Measurements from ENCODE around the gene FLT4. TPM values are rescaled to one million over a fixed set of nuclear protein-coding genes. Genes with fewer than 3 reads are reported as not detected.
"Not testable (repeated sequence)": the region's sequence is repeated elsewhere in the genome, so short reads cannot be mapped to it uniquely, and the experiment has no call there.

The FLT4 gene
- total and polyA plus RNA-seq, 2 donors (not counting 1 experiment from before 2014, with no cell fraction given): 0.01 TPM; not detected in 1

GRCh38 chr5:180688330-180689070 lies 39.1 kb upstream of the FLT4 start:
- intact Hi-C loops (cut with micrococcal nuclease): no loop called here
- 43% methylated on average over 3 of the region's 8 CpGs for WGBS (ENCODE audit: insufficient coverage)
- Mint-ChIP-seq H3K27ac (no peak overlapping the region), H3K9me3 (ENCODE audit: insufficient read depth) (no peaks in the 10 kb centered on the region), H3K4me3 (no peak overlapping the region), H3K4me1 (no peaks in the 10 kb centered on the region), H3K27me3 (peaks cover 43% of the 10 kb centered on the region)
- H3K9me3 ChIP-seq (ENCODE audit: control extremely low read depth in 1 of 3, control insufficient read depth in 2 of 3, insufficient read depth in 1 of 3, low read length in 2 of 3): no peaks in the 10 kb centered on the region
- H3K79me2 ChIP-seq (ENCODE audit: control insufficient read depth, insufficient read depth, low read length): no peaks in the 10 kb centered on the region
- ChIA-PET CTCF (no interaction called here), POLR2A (no interaction called here)
- no peak for ATAC-seq (ENCODE audit: low read depth)
- H3K9ac ChIP-seq (ENCODE audit: low read length): no peak overlapping the region
- no peak overlapping the region for H3K27ac ChIP-seq (ENCODE audit: low read length in 2 of 2)
- DNase-seq: no peak
- H3K36me3 ChIP-seq (replicated peaks in 1 of 2; ENCODE audit: control extremely low read depth in 1 of 2, control insufficient read depth in 1 of 2, extremely low read depth in 1 of 2, insufficient read depth in 2 of 2, low read length in 1 of 2): no peaks in the 10 kb centered on the region
- H3K4me1 ChIP-seq (ENCODE audit: control insufficient read depth in 2 of 2, insufficient read depth in 2 of 2, low read length in 2 of 2): no peaks in the 10 kb centered on the region
- no peak overlapping the region for H3K4me3 ChIP-seq (ENCODE audit: control extremely low read depth in 1 of 5, extremely low read depth in 1 of 5, insufficient read depth in 1 of 5, low read depth in 2 of 5, low read length in 4 of 5)
- no peak overlapping the region for H2AFZ ChIP-seq (ENCODE audit: insufficient read depth, low read depth, low read length, poor library complexity, severe bottlenecking)
- H3K27me3 ChIP-seq (replicated peaks in 1 of 4; ENCODE audit: control extremely low read depth in 1 of 4, control insufficient read depth in 3 of 4, insufficient read depth in 4 of 4, low read length in 3 of 4): peaks cover 0 to 3% (median 0%) of the 10 kb centered on the region in 4 experiments
- no peak overlapping the region for H3K4me2 ChIP-seq (replicated peaks; ENCODE audit: low read depth, low read length, poor library complexity, severe bottlenecking)
- H4K20me1 ChIP-seq (ENCODE audit: control insufficient read depth, insufficient read depth, low read length, poor library complexity, severe bottlenecking): no peaks in the 10 kb centered on the region
- TF ChIP-seq EZH2 (IDR thresholded peaks at IDR 0.05; ENCODE audit: borderline replicate concordance, insufficient read depth, low read depth, low read length, poor library complexity, severe bottlenecking): no peak
- TF ChIP-seq, protein P1, sequence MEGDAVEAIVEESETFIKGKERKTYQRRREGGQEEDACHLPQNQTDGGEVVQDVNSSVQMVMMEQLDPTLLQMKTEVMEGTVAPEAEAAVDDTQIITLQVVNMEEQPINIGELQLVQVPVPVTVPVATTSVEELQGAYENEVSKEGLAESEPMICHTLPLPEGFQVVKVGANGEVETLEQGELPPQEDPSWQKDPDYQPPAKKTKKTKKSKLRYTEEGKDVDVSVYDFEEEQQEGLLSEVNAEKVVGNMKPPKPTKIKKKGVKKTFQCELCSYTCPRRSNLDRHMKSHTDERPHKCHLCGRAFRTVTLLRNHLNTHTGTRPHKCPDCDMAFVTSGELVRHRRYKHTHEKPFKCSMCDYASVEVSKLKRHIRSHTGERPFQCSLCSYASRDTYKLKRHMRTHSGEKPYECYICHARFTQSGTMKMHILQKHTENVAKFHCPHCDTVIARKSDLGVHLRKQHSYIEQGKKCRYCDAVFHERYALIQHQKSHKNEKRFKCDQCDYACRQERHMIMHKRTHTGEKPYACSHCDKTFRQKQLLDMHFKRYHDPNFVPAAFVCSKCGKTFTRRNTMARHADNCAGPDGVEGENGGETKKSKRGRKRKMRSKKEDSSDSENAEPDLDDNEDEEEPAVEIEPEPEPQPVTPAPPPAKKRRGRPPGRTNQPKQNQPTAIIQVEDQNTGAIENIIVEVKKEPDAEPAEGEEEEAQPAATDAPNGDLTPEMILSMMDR (IDR thresholded peaks at IDR 0.05): no peak

GRCh38 chr5:180686799-180687198 lies 37.4 kb upstream of the FLT4 start:
- ATAC-seq (ENCODE audit: low read depth); H3K4me2 ChIP-seq (replicated peaks; ENCODE audit: low read depth, low read length, poor library complexity, severe bottlenecking); H2AFZ ChIP-seq (ENCODE audit: insufficient read depth, low read depth, low read length, poor library complexity, severe bottlenecking); H3K4me3 ChIP-seq (ENCODE audit: control extremely low read depth in 1 of 5, extremely low read depth in 1 of 5, insufficient read depth in 1 of 5, low read depth in 2 of 5, low read length in 4 of 5); DNase-seq; H3K27ac Mint-ChIP-seq; H3K36me3 ChIP-seq (replicated peaks in 1 of 2; ENCODE audit: control extremely low read depth in 1 of 2, control insufficient read depth in 1 of 2, extremely low read depth in 1 of 2, insufficient read depth in 2 of 2, low read length in 1 of 2); H3K4me1 ChIP-seq (ENCODE audit: control insufficient read depth in 2 of 2, insufficient read depth in 2 of 2, low read length in 2 of 2); H4K20me1 ChIP-seq (ENCODE audit: control insufficient read depth, insufficient read depth, low read length, poor library complexity, severe bottlenecking); POLR2A ChIA-PET; H3K9ac ChIP-seq (ENCODE audit: low read length); H3K79me2 ChIP-seq (ENCODE audit: control insufficient read depth, insufficient read depth, low read length); H3K4me3 Mint-ChIP-seq; H3K9me3 ChIP-seq (ENCODE audit: control extremely low read depth in 1 of 3, control insufficient read depth in 2 of 3, insufficient read depth in 1 of 3, low read length in 2 of 3); intact Hi-C loops (cut with micrococcal nuclease); H3K27me3 ChIP-seq (replicated peaks in 1 of 4; ENCODE audit: control extremely low read depth in 1 of 4, control insufficient read depth in 3 of 4, insufficient read depth in 4 of 4, low read length in 3 of 4); H3K27ac ChIP-seq (ENCODE audit: low read length in 2 of 2); H3K9me3 Mint-ChIP-seq (ENCODE audit: insufficient read depth); H3K4me1 Mint-ChIP-seq: not testable (repeated sequence)
- WGBS (ENCODE audit: insufficient coverage): 93% methylated on average over 11 of the region's 12 CpGs
- CTCF ChIA-PET: interaction anchor here (1.6 kb wide), 1 partner anchor 31 kb away, joined by 3 read pairs; no protein-coding TSS in a partner anchor
- peaks cover 35% of the 10 kb centered on the region for H3K27me3 Mint-ChIP-seq
